Naive thymus-derived CD4-positive, alpha-beta T cell (primary cell): ENCODE results near the gene ETV7. TPM values are rescaled to one million over a fixed set of nuclear protein-coding genes. Genes with fewer than 3 reads are reported as not detected.
"Not testable (repeated sequence)": the region's sequence is repeated elsewhere in the genome, so short reads cannot be mapped to it uniquely, and the experiment has no call there.

Experiments used
- ATAC-seq: fragments of 150-1000 bp; cut with Tn5 transposase; 2 replicates; pipeline ENCODE4 v1.10.0; 2021; ENCODE audit warnings: mild to moderate bottlenecking, moderate library complexity
- CTCF ChIA-PET: fragments of 350-600 bp; sonication (Branson Sonifier 250); formaldehyde crosslinking; loops from one replicate; lab custom pipeline; 2021; ENCODE audit warnings: antibody characterized with exemption; lab: Charles Lee
- POLR2A ChIA-PET: fragments of 350-600 bp; sonication (Branson Sonifier 250); formaldehyde crosslinking; loops from one replicate; lab custom pipeline; 2021; ENCODE audit warnings: antibody characterized with exemption, inconsistent platforms; lab: Charles Lee
- DNase-seq, 9 donors: peaks; one replicate each; pipeline versions ENCODE4 v3.0.0 to v3.0.0-alpha.2; 2020 to 2022; ENCODE audit warnings: mixed read lengths in 1 of 9
- H3K27ac ChIP-seq: one replicate; pipeline ENCODE4 v1.7.0; 2013; ENCODE audit warnings: mild to moderate bottlenecking, low read depth, low read length, moderate library complexity
- H3K27me3 ChIP-seq, 2 donors: one replicate each; pipeline ENCODE4 v1.7.0; 2013; ENCODE audit warnings: low read length in 2 of 2, mild to moderate bottlenecking in 2 of 2, moderate library complexity in 2 of 2; ENCODE audit not compliant: control insufficient read depth in 2 of 2, insufficient read depth in 2 of 2
- H3K36me3 ChIP-seq, 3 experiments: 1 replicate in 2 of 3; 2 replicates in 1 of 3; pipeline ENCODE4 v1.7.0; 2013; ENCODE audit warnings: low read length in 3 of 3, mild to moderate bottlenecking in 3 of 3, moderate library complexity in 1 of 3; ENCODE audit not compliant: insufficient read depth in 3 of 3, control insufficient read depth in 2 of 3
- H3K4me1 ChIP-seq, 2 donors: one replicate each; pipeline ENCODE4 v1.7.0; 2013; ENCODE audit warnings: low read length in 2 of 2, mild to moderate bottlenecking in 2 of 2, moderate library complexity in 1 of 2; ENCODE audit not compliant: control insufficient read depth in 2 of 2, insufficient read depth in 2 of 2
- H3K4me3 ChIP-seq: 2 replicates; pipeline ENCODE4 v1.7.0; 2013; ENCODE audit warnings: mild to moderate bottlenecking, low read length
- H3K9me3 ChIP-seq, 3 experiments: 1 replicate in 2 of 3; 2 replicates in 1 of 3; pipeline ENCODE4 v1.7.0; 2013; ENCODE audit warnings: low read length in 3 of 3; ENCODE audit not compliant: control insufficient read depth in 2 of 3
- H3K27ac Mint-ChIP-seq, 9 donors: one replicate each; pipeline ENCODE4 v1.8.0; 2020 to 2022; ENCODE audit warnings: mixed read lengths in 9 of 9, mild to moderate bottlenecking in 8 of 9, moderate library complexity in 5 of 9, inconsistent platforms in 2 of 9
- H3K27me3 Mint-ChIP-seq, 5 donors: one replicate each; pipeline ENCODE4 v1.8.0; 2021 to 2022; ENCODE audit warnings: mixed read lengths in 5 of 5, mild to moderate bottlenecking in 1 of 5
- H3K36me3 Mint-ChIP-seq, 5 donors: one replicate each; pipeline ENCODE4 v1.8.0; 2020 to 2022; ENCODE audit warnings: mixed read lengths in 5 of 5, mild to moderate bottlenecking in 3 of 5, inconsistent platforms in 1 of 5
- H3K4me1 Mint-ChIP-seq, 7 donors: one replicate each; pipeline ENCODE4 v1.8.0; 2020 to 2022; ENCODE audit warnings: mixed read lengths in 7 of 7, mild to moderate bottlenecking in 3 of 7, inconsistent platforms in 1 of 7
- H3K4me3 Mint-ChIP-seq, 10 donors: one replicate each; pipeline ENCODE4 v1.8.0; 2020 to 2022; ENCODE audit warnings: mild to moderate bottlenecking in 10 of 10, mixed read lengths in 10 of 10, moderate library complexity in 6 of 10, inconsistent platforms in 2 of 10
- H3K9me3 Mint-ChIP-seq, 11 donors: one replicate each; pipeline ENCODE4 v1.8.0; 2020 to 2022; ENCODE audit warnings: mixed read lengths in 11 of 11, mild to moderate bottlenecking in 4 of 11, inconsistent platforms in 1 of 11, moderate library complexity in 1 of 11
- intact Hi-C, 2 donors: fragments of 100-400 bp; cut with micrococcal nuclease; formaldehyde crosslinking; loops; one replicate each; pipeline ENCODE4 v1.15.1; 2023
- polyA plus RNA-seq, 2 donors: library from polyadenylated mRNA; unstranded; fragments of 300-500 nt; fragmentation: Illumina TruSeq; gene quantifications; one replicate each; pipeline ENCODE4 v1.2.3, GENCODE V29; 2021
- total RNA-seq, 6 experiments: library from RNA in 5 of 6; stranded (reverse) in 5 of 6; gene quantifications; 1 replicate in 5 of 6; 2 replicates in 1 of 6; pipeline ENCODE4 v1.2.3 and lab custom pipeline; 2021 to 2026

The ETV7 gene
- total and polyA plus RNA-seq, 7 experiments from 2014 or later, result 0.32 to 12.5 (median 0.79) TPM; not detected in 2

- H3K27me3 Mint-ChIP-seq, result no peaks in the 10 kb centered on the region
- DNase-seq (no peak), ATAC-seq (peak; percentile 82)
- ChIA-PET POLR2A (no interaction called here), CTCF (no interaction called here)
- no peak overlapping the region for H3K4me3 Mint-ChIP-seq
- H3K9me3 ChIP-seq, result no peaks in the 10 kb centered on the region
- no peaks in the 10 kb centered on the region for H3K27me3 ChIP-seq
- peaks cover 0 to 6% (median 0%) of the 10 kb centered on the region in 5 donors for H3K36me3 Mint-ChIP-seq
- H3K4me1 Mint-ChIP-seq, result peaks cover 0 to 8% (median 0%) of the 10 kb centered on the region in 7 donors
- no peak overlapping the region for H3K27ac ChIP-seq
- no peaks in the 10 kb centered on the region for H3K9me3 Mint-ChIP-seq
- intact Hi-C loops, result no loop called here
- H3K4me3 ChIP-seq, result no peak overlapping the region
- H3K27ac Mint-ChIP-seq, result no peak overlapping the region
- H3K36me3 ChIP-seq, result no peaks in the 10 kb centered on the region
- H3K4me1 ChIP-seq, result no peaks in the 10 kb centered on the region
Observed at GRCh38 chr6:36368921-36369865, 18.3 kb downstream of the ETV7 start.

- no peaks in the 10 kb centered on the region for H3K9me3 ChIP-seq
- no peaks in the 10 kb centered on the region for H3K9me3 Mint-ChIP-seq
- no peak overlapping the region for H3K4me3 Mint-ChIP-seq
- no peak overlapping the region for H3K27ac Mint-ChIP-seq
- ATAC-seq (no peak), DNase-seq (no peak)
- H3K27me3 Mint-ChIP-seq, result no peaks in the 10 kb centered on the region
- H3K4me1 Mint-ChIP-seq, result peaks cover 0 to 9% (median 0%) of the 10 kb centered on the region in 7 donors
- no peak overlapping the region for H3K27ac ChIP-seq
- POLR2A ChIA-PET, result no interaction called here
- H3K27me3 ChIP-seq, result no peaks in the 10 kb centered on the region
- no peak overlapping the region for H3K4me3 ChIP-seq
- no peaks in the 10 kb centered on the region for H3K36me3 ChIP-seq
- no peaks in the 10 kb centered on the region for H3K4me1 ChIP-seq
- CTCF ChIA-PET, result no interaction called here
- intact Hi-C loops, result no loop called here
- H3K36me3 Mint-ChIP-seq, result peaks cover 0 to 6% (median 0%) of the 10 kb centered on the region in 5 donors
Observed at GRCh38 chr6:36368421-36368820, 19.0 kb downstream of the ETV7 start.

- POLR2A ChIA-PET, result no interaction called here
- intact Hi-C loops, result no loop called here
- CTCF ChIA-PET, result no interaction called here
Observed at GRCh38 chr6:36367743-36368142, 19.7 kb downstream of the ETV7 start.

GRCh38 chr6:36364669-36365479 is 22.6 kb downstream of the ETV7 start:
- no peaks in the 10 kb centered on the region for H3K27me3 ChIP-seq
- DNase-seq (no peak), ATAC-seq (no peak)
- intact Hi-C loops, result no loop called here
- ChIA-PET POLR2A (interaction anchor here (0.6 kb wide), 1 partner anchor 250 kb away, joined by 4 read pairs; no protein-coding TSS in a partner anchor), CTCF (no interaction called here)
- H3K4me1 ChIP-seq, result peaks cover 4 to 6% of the 10 kb centered on the region in 2 donors
- no peak overlapping the region for H3K27ac ChIP-seq
- H3K27ac Mint-ChIP-seq, result peak overlapping the region in 1 of 9 donors; percentile 13
- H3K9me3 Mint-ChIP-seq, result no peaks in the 10 kb centered on the region
- H3K9me3 ChIP-seq, result no peaks in the 10 kb centered on the region
- no peaks in the 10 kb centered on the region for H3K36me3 ChIP-seq
- peaks cover 0 to 4% (median 0%) of the 10 kb centered on the region in 5 donors for H3K36me3 Mint-ChIP-seq
- no peaks in the 10 kb centered on the region for H3K27me3 Mint-ChIP-seq
- H3K4me3 ChIP-seq, result no peak overlapping the region
- no peak overlapping the region for H3K4me3 Mint-ChIP-seq
- H3K4me1 Mint-ChIP-seq, result peaks cover 0 to 16% (median 4%) of the 10 kb centered on the region in 7 donors

More at GRCh38 chr6:36367743-36368142, 19.7 kb downstream of the ETV7 start:
- peak overlapping the region in 1 of 9 donors; percentile 59 for H3K27ac Mint-ChIP-seq
- Histone ChIP-seq H3K9me3 (no peaks in the 10 kb centered on the region), H3K27me3 (no peaks in the 10 kb centered on the region), H3K4me3 (no peak overlapping the region), H3K27ac (no peak overlapping the region), H3K4me1 (no peaks in the 10 kb centered on the region), H3K36me3 (no peaks in the 10 kb centered on the region)
- DNase-seq (no peak), ATAC-seq (no peak)
- peaks cover 0 to 7% (median 0%) of the 10 kb centered on the region in 5 donors for H3K36me3 Mint-ChIP-seq
- H3K4me3 Mint-ChIP-seq, result no peak overlapping the region
- peaks cover 0 to 14% (median 0%) of the 10 kb centered on the region in 7 donors for H3K4me1 Mint-ChIP-seq
- H3K9me3 Mint-ChIP-seq, result no peaks in the 10 kb centered on the region
- no peaks in the 10 kb centered on the region for H3K27me3 Mint-ChIP-seq

- CTCF ChIA-PET, result interaction anchor here (2.0 kb wide), 1 partner anchor 23 kb away, joined by 6 read pairs; no protein-coding TSS in a partner anchor
- H3K4me1 Mint-ChIP-seq, result peaks cover 0 to 18% (median 4%) of the 10 kb centered on the region in 7 donors
- ATAC-seq, H3K4me3 Mint-ChIP-seq, H3K36me3 ChIP-seq, H3K9me3 ChIP-seq, H3K27ac Mint-ChIP-seq, H3K4me1 ChIP-seq, H3K9me3 Mint-ChIP-seq, H3K27me3 ChIP-seq, H3K36me3 Mint-ChIP-seq, H3K27ac ChIP-seq, POLR2A ChIA-PET, DNase-seq, intact Hi-C loops, H3K4me3 ChIP-seq, H3K27me3 Mint-ChIP-seq: not testable (repeated sequence)
Observed at GRCh38 chr6:36364061-36364635, 23.3 kb downstream of the ETV7 start.

- H3K4me1 ChIP-seq, POLR2A ChIA-PET, H3K36me3 ChIP-seq, H3K27ac Mint-ChIP-seq, intact Hi-C loops, DNase-seq, H3K36me3 Mint-ChIP-seq, H3K27ac ChIP-seq, H3K4me3 Mint-ChIP-seq, ATAC-seq, H3K4me3 ChIP-seq, H3K9me3 Mint-ChIP-seq, H3K9me3 ChIP-seq, H3K27me3 ChIP-seq, H3K27me3 Mint-ChIP-seq: not testable (repeated sequence)
- peaks cover 0 to 24% (median 4%) of the 10 kb centered on the region in 7 donors for H3K4me1 Mint-ChIP-seq
- CTCF ChIA-PET, result interaction anchor here (0.7 to 2.0 kb wide), 2 partner anchors 23 to 366 kb away, joined by 5 to 6 read pairs; no protein-coding TSS in a partner anchor
Observed at GRCh38 chr6:36363371-36363752, 24.1 kb downstream of the ETV7 start.
